GM20000 (cell line): ENCODE data around the gene SERPINA9.

Experiments
- DNase-seq: peaks from one replicate; pipeline ENCODE4 v3.0.0; 2012; ENCODE audit warnings: low spot score
- CTCF ChIP-seq: IDR thresholded peaks from 2 replicates; pipeline ENCODE4 v1.5.1; 2012; ENCODE audit warnings: mild to moderate bottlenecking, control low read depth; ENCODE audit errors: extremely low read depth, missing control alignments

SERPINA9 gene, protein sequence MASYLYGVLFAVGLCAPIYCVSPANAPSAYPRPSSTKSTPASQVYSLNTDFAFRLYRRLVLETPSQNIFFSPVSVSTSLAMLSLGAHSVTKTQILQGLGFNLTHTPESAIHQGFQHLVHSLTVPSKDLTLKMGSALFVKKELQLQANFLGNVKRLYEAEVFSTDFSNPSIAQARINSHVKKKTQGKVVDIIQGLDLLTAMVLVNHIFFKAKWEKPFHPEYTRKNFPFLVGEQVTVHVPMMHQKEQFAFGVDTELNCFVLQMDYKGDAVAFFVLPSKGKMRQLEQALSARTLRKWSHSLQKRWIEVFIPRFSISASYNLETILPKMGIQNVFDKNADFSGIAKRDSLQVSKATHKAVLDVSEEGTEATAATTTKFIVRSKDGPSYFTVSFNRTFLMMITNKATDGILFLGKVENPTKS

DNA sequence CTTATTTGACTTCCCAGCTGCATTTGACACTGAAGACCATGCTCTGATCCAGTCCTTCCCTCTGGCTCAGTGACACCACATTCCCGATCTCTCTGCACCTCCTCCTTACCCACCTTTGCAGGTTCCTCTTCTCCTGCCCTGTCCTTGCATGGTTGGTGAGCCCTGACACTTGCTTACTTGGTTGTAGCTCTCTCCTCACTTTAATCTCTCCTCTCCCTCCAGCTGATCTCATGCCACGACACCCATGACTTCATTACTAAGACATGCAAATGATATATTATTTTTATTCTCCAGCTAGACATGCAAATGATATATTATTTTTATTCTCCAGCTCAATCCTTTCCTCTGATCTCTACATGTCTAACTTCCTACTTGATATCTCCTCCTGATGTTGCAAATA, at the start of gene SERPINA9:
TSS of gene SERPINA9 (minus strand) at position 175 of the 400 bp plus-strand sequence. CDS start 6,357 bp downstream, outside the sequence.
- no peak for DNase-seq
- no peak for TF ChIP-seq CTCF

DNA sequence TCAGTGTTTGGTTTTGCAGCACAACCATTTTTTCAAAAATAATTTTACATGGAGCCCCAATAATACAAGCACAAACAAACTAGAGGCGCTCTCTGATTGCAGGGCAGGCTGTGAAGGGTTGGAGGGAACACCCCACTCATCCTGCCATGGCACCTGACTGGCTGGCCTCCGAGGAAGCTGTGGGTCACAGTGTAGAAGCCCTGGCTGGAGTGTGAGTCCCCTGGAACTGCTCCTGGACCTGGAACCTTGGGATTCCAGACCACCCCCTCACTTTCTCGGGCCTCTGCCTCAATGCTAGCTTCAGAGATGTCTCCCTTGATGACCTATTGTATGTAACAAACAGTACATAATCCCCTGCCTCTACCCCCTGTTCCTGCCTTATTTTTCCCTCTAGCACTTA, 48.1 kb upstream of the SERPINA9 start:
- DNase-seq: no peak

DNA sequence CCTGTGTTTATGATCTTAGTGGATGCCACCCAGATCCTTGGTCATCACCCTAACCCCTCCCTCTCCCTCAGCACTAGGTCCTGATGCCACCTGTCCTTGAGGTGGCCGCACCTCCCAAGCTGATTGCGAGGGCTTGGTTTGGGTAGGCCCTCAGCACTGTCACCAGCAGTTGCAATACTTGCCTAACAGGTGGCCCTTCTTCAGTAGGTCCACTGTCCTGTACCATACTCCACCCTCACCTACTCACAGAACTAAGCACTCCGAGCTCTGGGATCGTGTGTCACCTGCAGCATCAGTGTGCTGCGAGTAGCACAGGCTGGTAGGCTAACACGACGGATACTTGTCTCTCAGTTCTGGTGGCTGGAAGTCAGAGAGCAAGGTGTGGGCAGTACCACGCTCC, 47.3 kb upstream of the SERPINA9 start:
- no peak for DNase-seq

More for the DNA sequence above, 48.1 kb upstream of the SERPINA9 start:
- no peak for TF ChIP-seq CTCF

DNA sequence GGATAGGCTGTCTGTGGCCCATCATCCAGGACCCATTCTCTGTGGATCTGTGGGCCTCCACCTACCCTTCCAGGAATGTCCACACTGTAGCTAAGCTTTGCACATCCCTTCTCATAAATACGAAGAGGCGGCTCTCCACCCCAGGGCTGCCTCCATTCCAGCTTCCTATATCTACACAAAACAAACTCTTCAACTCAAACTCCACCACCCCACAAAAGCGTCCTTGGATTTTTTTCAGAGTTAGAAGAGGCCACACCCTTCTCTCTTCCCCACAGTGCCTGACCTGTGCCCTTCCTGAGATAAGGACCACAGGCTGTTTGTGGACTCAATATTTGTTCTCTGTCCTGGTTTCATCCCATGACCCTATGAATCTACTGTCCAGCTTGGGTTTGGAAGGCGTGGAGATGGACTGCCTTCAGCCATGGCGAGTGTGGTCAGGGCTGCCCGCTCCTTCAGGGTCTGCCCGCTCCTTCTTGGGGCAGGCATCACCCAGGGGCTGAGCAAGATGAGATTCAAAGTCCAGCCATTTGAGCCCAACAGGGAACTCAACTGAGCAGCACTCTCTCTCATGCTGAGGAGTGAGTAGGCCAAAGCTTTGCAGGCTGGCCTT, 46.2 kb upstream of the SERPINA9 start:
- DNase-seq: no peak
- TF ChIP-seq CTCF: no peak

More for the DNA sequence above, 47.3 kb upstream of the SERPINA9 start:
- TF ChIP-seq CTCF: no peak

- no peak for TF ChIP-seq CTCF
- no peak for DNase-seq
Measured at GRCh38 chr14:94521375-94522114, 45.5 kb upstream of the SERPINA9 start.

GRCh38 chr14:94517641-94518257, 41.8 kb upstream of the SERPINA9 start:
- TF ChIP-seq CTCF: no peak
- DNase-seq: no peak
